Naive thymus-derived CD8-positive, alpha-beta T cell (primary cell): ENCODE results near the gene SPHKAP. TPM values are rescaled to one million over a fixed set of nuclear protein-coding genes. Genes with fewer than 3 reads are reported as not detected.
"Not testable (repeated sequence)": the region's sequence is repeated elsewhere in the genome, so short reads cannot be mapped to it uniquely, and the experiment has no call there.

Experiments
- ATAC-seq, 2 donors: fragments of 150-1000 bp; cut with Tn5 transposase in 1 of 2; sonication (Bioruptor Pico), chemical (Tn5 transposase) in 1 of 2; 1 replicate in 1 of 2; 2 replicates in 1 of 2; pipeline ENCODE4 v1.10.0; 2021; ENCODE audit warnings: mild to moderate bottlenecking in 2 of 2, moderate library complexity in 2 of 2
- POLR2A ChIA-PET: fragments of 350-600 bp; sonication (Branson Sonifier 250); formaldehyde crosslinking; loops from one replicate; lab custom pipeline; 2021; ENCODE audit warnings: antibody characterized with exemption; lab: Charles Lee
- DNase-seq, 10 donors: peaks; one replicate each; pipeline versions ENCODE4 v3.0.0 to v3.0.0-alpha.2; 2020 to 2022
- H3K27ac Mint-ChIP-seq, 10 donors: one replicate each; pipeline ENCODE4 v1.8.0; 2020 to 2022; ENCODE audit warnings: mild to moderate bottlenecking in 10 of 10, mixed read lengths in 10 of 10, moderate library complexity in 4 of 10, inconsistent platforms in 1 of 10
- H3K27me3 Mint-ChIP-seq, 5 donors: one replicate each; pipeline ENCODE4 v1.8.0; 2021 to 2022; ENCODE audit warnings: mixed read lengths in 5 of 5
- H3K36me3 Mint-ChIP-seq, 3 donors: one replicate each; pipeline ENCODE4 v1.8.0; 2020 to 2022; ENCODE audit warnings: mixed read lengths in 3 of 3, mild to moderate bottlenecking in 2 of 3, inconsistent platforms in 1 of 3
- H3K4me1 Mint-ChIP-seq, 4 donors: one replicate each; pipeline ENCODE4 v1.8.0; 2021 to 2022; ENCODE audit warnings: mixed read lengths in 4 of 4
- H3K4me3 Mint-ChIP-seq, 10 donors: one replicate each; pipeline ENCODE4 v1.8.0; 2020 to 2022; ENCODE audit warnings: mild to moderate bottlenecking in 10 of 10, mixed read lengths in 10 of 10, moderate library complexity in 6 of 10, inconsistent platforms in 1 of 10
- H3K9me3 Mint-ChIP-seq, 9 donors: one replicate each; pipeline ENCODE4 v1.8.0; 2020 to 2022; ENCODE audit warnings: mixed read lengths in 9 of 9, mild to moderate bottlenecking in 3 of 9, inconsistent platforms in 1 of 9, moderate library complexity in 1 of 9
- polyA plus RNA-seq, 3 donors: library from polyadenylated mRNA; unstranded; fragments of 300-500 nt; fragmentation: Illumina TruSeq; gene quantifications; one replicate each; pipeline ENCODE4 v1.2.3, GENCODE V29; 2021
- total RNA-seq, 8 experiments: library from RNA in 2 of 8; stranded (reverse) in 2 of 8; gene quantifications; one replicate each; pipeline ENCODE4 v1.2.3 and lab custom pipeline; 2021 to 2026

SPHKAP gene
- total and polyA plus RNA-seq, 5 experiments from 2014 or later: not detected

DNA sequence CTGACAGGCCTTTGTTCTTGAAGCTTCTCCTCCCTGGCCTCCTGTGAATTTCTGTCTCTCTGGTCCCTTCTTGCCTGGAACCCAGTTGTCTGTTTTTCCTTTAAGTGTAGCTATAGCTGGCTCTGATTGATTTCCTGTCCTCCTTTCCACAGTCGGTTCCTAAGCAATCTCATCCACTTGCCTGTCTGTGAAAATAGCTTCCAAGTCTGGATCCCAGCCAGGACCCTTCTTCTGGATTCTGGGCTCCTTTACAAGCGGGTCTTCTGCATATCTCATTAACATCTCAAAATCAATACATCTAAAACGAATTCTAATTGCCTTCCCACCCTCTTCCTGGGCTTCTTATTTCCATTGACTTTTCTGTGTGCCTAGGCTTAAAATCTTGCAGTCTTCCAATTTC is 185.1 kb downstream of the SPHKAP start:
- no peaks in the 10 kb centered on the region for H3K4me1 Mint-ChIP-seq
- no peak overlapping the region for H3K4me3 Mint-ChIP-seq
- no peaks in the 10 kb centered on the region for H3K36me3 Mint-ChIP-seq
- no peak for DNase-seq
- POLR2A ChIA-PET: no interaction called here
- no peak overlapping the region for H3K27ac Mint-ChIP-seq
- peaks cover 0 to 4% (median 0%) of the 10 kb centered on the region in 9 donors for H3K9me3 Mint-ChIP-seq
- peaks cover 0 to 3% (median 0%) of the 10 kb centered on the region in 5 donors for H3K27me3 Mint-ChIP-seq
- no peak for ATAC-seq

DNA sequence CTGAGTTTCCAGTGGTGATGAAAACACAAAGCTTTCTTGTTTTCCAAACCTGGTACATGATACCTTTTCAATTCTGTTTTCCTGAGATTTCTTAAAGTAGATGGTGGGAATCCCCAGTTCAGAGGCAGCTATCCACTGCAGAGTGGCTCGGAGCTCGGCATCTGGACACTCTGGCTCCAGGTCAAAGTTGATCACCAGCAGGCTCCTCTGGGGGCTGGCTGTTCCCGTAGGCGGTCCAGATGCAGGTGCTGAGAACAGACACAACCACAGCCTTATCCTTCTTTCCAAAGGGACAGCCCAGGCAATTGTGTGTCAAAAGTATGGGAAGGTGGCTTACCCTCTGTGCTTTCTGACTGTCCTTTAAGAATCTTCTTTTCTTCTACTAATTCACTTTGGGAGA is 190.6 kb downstream of the SPHKAP start:
- Mint-ChIP-seq H3K27ac (no peak overlapping the region), H3K9me3 (peaks cover 0 to 4% (median 0%) of the 10 kb centered on the region in 9 donors), H3K4me3 (no peak overlapping the region), H3K4me1 (no peaks in the 10 kb centered on the region), H3K27me3 (peaks cover 0 to 4% (median 0%) of the 10 kb centered on the region in 5 donors), H3K36me3 (no peaks in the 10 kb centered on the region)
- no peak for ATAC-seq
- DNase-seq: no peak
- POLR2A ChIA-PET: no interaction called here

DNA sequence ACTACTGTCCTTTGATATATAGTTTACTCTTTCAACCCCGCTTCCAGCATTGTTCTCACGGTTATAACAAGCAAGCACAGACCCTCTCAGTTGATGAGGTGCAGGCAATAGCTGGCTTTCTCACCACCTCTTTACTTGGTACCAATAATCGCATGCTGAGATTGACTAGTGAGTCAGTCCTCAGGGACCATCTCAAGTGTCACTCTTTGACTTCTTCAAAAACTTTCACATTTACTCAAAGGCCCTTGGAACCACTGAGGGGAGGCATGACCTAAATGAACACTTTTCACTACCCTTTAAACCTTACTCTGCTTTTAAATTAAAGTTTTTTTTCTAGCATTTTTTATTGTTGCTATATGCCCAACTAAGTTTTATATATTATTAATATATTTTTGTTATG is 208.2 kb downstream of the SPHKAP start:
- ATAC-seq: no peak
- Mint-ChIP-seq H3K9me3 (peaks cover 0 to 6% (median 0%) of the 10 kb centered on the region in 9 donors), H3K27ac (no peak overlapping the region), H3K27me3 (peaks cover 0 to 8% (median 2%) of the 10 kb centered on the region in 5 donors), H3K4me3 (no peak overlapping the region), H3K4me1 (no peaks in the 10 kb centered on the region), H3K36me3 (no peaks in the 10 kb centered on the region)
- POLR2A ChIA-PET: no interaction called here
- no peak for DNase-seq

DNA sequence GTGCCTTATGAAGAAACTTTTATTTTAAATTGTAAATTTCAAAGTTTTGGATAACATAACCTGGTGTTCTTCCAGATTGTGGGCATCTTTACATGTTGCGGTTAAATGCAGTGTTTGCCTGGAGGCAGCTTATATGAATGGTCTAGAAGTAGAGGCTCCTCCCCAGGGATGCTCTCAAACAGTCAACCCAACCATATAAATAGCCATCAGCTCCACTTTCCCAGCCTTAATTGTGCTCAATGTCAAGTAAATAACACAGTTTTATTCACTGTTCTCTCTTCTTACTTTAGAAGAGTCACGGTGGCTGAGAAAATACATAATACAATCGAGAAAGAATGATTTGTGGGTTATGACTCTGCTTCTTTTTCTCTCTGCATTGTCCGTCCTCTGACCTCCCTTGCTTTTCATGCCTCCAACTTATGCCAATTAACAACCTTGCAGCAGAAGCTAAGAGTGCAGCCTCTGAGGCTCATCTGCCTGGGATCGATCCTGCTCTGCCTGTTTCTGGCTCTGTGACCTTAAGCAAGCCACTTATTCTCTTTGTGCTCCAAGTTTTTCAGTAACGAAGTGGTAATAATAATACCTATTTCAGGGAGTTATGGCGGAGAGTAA is 209.8 kb downstream of the SPHKAP start:
- POLR2A ChIA-PET: no interaction called here
- H3K4me3 Mint-ChIP-seq: no peak overlapping the region
- H3K27ac Mint-ChIP-seq: no peak overlapping the region

DNA sequence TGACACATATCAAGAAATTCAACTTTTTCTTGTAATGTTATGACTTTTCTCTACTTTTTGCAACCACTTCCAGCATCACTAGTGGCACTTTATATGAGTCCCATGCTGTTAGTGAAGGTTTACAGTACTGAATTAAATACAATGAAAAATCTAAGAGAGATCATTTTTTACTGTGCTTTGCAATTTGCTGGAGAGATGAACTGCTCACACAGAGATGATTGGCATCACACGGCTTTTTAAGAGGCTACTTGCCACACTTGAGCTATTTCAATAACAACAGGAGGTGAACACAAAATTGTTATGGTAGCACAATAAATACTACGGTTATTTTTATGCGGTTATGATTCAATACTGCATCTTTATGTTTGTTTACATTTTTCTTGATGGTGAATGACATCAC is 221.2 kb downstream of the SPHKAP start:
- no peak for ATAC-seq
- Mint-ChIP-seq H3K9me3 (peaks cover 0 to 10% (median 2%) of the 10 kb centered on the region in 9 donors), H3K27ac (no peak overlapping the region), H3K36me3 (no peaks in the 10 kb centered on the region), H3K4me1 (no peaks in the 10 kb centered on the region), H3K27me3 (no peaks in the 10 kb centered on the region), H3K4me3 (no peak overlapping the region)
- no peak for DNase-seq
- POLR2A ChIA-PET: no interaction called here

More for the DNA sequence above, 209.8 kb downstream of the SPHKAP start:
- no peaks in the 10 kb centered on the region for H3K36me3 Mint-ChIP-seq
- H3K4me1 Mint-ChIP-seq: no peaks in the 10 kb centered on the region
- H3K9me3 Mint-ChIP-seq: peaks cover 0 to 14% (median 0%) of the 10 kb centered on the region in 9 donors
- DNase-seq: no peak
- H3K27me3 Mint-ChIP-seq: peaks cover 0 to 17% (median 2%) of the 10 kb centered on the region in 5 donors
- ATAC-seq: no peak

DNA sequence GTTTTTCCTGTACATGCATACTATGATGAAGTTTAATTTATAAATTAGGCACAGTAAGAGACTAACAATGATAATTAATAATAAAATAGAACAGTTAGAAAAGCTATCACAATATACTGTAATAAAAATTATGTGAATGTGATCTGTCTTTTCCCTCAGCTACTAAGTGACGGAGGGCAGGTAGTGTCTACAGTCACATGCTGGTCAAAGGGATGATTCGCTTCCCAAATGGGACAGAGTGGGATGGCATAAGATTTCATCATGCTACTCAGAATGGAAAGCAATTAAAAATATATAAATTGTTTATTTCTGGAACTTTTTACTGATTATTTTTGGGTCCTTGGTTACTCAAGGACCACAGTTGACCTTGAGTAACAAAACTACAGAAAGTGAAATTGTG is 238.5 kb downstream of the SPHKAP start:
- ATAC-seq: no peak
- POLR2A ChIA-PET: no interaction called here
- H3K4me1 Mint-ChIP-seq: no peaks in the 10 kb centered on the region

DNA sequence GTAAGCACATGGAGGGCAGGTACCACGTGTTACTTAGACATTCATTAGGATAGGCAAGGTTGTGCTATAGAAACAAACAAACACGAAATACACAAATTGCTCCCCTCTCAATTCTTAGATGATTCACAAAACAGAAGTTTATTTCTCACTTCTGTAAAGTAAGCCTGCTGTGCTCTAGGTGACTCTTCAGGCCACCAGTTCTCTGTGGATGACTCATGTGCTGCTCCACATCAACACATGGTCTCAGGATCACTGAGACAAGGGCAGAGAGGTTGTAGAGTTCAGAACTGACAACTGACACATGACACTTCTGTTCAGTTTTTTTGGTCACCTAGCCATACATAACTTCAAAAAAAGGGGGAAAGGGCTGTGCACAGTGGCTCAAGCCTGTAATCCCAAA is 239.5 kb downstream of the SPHKAP start:
- peaks cover 0 to 17% (median 6%) of the 10 kb centered on the region in 9 donors for H3K9me3 Mint-ChIP-seq
- H3K27ac Mint-ChIP-seq: no peak overlapping the region
- H3K4me1 Mint-ChIP-seq: no peaks in the 10 kb centered on the region
- H3K27me3 Mint-ChIP-seq: peaks cover 0 to 13% (median 5%) of the 10 kb centered on the region in 5 donors
- no peak for DNase-seq
- POLR2A ChIA-PET: no interaction called here
- no peak for ATAC-seq
- no peak overlapping the region for H3K4me3 Mint-ChIP-seq
- no peaks in the 10 kb centered on the region for H3K36me3 Mint-ChIP-seq

More for the DNA sequence above, 238.5 kb downstream of the SPHKAP start:
- no peak for DNase-seq
- no peak overlapping the region for H3K4me3 Mint-ChIP-seq
- H3K9me3 Mint-ChIP-seq: peaks cover 0 to 17% (median 6%) of the 10 kb centered on the region in 9 donors
- no peak overlapping the region for H3K27ac Mint-ChIP-seq
- no peaks in the 10 kb centered on the region for H3K36me3 Mint-ChIP-seq
- H3K27me3 Mint-ChIP-seq: peaks cover 0 to 13% (median 2%) of the 10 kb centered on the region in 5 donors

DNA sequence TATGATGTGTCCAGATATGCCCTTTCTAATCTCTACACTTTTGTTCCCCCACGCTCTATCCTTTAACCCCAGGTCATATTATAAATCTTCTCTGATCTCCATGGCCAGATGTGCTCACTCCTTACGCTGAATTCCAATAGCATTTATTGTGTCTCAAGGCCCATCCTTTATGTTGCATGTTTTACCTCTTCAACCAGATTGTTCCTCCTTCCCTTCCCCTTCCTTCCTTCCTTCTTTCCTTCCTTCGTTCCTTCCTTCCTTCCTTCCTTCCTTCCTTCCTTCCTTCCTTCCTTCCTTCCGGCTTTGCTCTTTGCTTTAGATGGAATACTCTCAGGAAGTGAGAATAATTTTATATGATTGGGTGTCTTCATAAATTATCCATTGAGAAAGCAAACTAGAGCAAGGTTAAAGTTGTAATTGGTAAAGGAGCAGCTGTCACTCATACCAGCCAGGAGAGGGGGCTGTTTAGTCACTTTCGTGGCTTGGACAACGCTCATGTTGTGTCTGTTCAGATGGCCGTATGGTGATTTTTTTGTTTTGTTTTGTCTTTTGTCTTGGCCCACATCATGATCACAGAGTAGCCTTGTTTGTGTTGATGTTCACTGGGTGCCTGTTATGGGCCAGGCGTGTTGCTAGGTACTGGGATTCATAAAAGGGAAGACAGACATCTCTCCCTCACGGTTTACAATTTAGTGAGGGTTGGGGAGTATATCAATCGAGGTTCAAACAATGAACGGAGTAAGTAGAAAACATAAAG is 242.0 kb downstream of the SPHKAP start:
- Mint-ChIP-seq H3K27me3 (peaks cover 0 to 19% (median 7%) of the 10 kb centered on the region in 5 donors), H3K36me3 (peaks cover 0 to 4% (median 0%) of the 10 kb centered on the region in 3 donors), H3K4me1 (no peaks in the 10 kb centered on the region), H3K27ac (no peak overlapping the region), H3K9me3 (peaks cover 0 to 10% (median 5%) of the 10 kb centered on the region in 9 donors), H3K4me3 (no peak overlapping the region)
- POLR2A ChIA-PET: no interaction called here
- DNase-seq (no peak), ATAC-seq (no peak)

DNA sequence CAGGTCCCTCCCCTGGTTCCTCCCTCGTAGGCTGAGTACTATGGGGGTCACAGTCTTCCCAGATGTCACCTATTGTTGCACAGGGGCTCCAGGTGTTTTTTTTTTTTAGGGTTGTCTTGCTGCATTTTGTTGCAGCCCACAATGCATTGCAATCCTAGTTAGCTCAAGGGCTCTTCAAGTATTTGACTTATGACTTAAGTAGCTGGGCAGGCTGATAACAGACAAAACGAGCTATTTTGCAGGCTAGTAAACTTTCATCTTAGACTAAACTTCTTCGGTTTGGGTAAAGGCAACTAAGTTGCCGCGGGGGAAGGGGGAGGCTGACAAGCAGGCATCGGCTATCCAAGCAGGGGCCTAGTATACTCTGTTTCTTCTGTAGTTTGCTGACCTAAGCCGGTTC is 245.2 kb downstream of the SPHKAP start:
- H3K9me3 Mint-ChIP-seq, H3K27ac Mint-ChIP-seq, POLR2A ChIA-PET, H3K36me3 Mint-ChIP-seq, H3K4me1 Mint-ChIP-seq, H3K4me3 Mint-ChIP-seq, DNase-seq, ATAC-seq: not testable (repeated sequence)
- peaks cover 0 to 23% (median 7%) of the 10 kb centered on the region in 5 donors for H3K27me3 Mint-ChIP-seq

DNA sequence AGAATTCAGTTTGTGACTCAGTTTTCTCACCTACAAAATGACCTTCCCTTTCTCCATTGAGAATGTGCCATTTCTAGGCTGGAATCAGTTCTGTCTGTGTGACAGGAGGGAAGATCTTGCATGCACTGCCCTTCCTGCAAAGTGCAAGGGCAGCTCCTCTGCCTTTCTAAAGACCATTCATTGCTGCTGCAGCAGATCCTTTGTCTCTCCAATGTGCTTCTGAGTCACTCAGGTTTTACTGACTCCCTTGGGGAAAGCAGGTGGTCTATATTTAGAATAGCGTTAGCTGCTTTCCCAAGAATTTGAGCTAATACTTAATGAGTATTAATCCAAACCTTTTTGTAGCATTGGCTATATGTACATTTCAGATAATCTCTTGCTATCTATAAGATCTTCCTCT is 247.6 kb downstream of the SPHKAP start:
- H3K27ac Mint-ChIP-seq: no peak overlapping the region
- POLR2A ChIA-PET: no interaction called here
- peaks cover 0 to 13% (median 7%) of the 10 kb centered on the region in 5 donors for H3K27me3 Mint-ChIP-seq
- ATAC-seq: no peak
- H3K9me3 Mint-ChIP-seq: peaks cover 0 to 10% (median 0%) of the 10 kb centered on the region in 9 donors
- no peak for DNase-seq
- peaks cover 0 to 4% (median 0%) of the 10 kb centered on the region in 3 donors for H3K36me3 Mint-ChIP-seq
- H3K4me3 Mint-ChIP-seq: no peak overlapping the region
- H3K4me1 Mint-ChIP-seq: no peaks in the 10 kb centered on the region

DNA sequence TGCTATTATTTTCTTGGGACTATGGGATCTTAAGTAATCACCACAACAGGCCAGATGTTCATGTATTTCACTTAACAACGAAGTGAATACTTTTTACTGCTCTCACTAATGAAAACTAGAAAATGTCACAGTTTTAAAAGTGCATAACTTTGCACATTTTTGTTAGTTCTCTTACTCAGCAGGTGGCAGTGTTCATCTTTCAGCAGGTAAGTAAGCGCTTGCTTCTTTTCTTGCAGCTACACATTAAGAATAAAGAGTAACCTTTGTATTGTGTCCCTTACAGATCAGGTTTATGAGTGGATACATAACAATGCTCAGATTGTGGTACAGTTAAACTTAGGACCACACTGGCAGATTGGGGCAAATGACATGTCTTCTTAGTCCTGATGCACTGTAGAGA is 249.1 kb downstream of the SPHKAP start:
- H3K36me3 Mint-ChIP-seq: peaks cover 0 to 4% (median 0%) of the 10 kb centered on the region in 3 donors
- H3K27ac Mint-ChIP-seq: no peak overlapping the region
- DNase-seq (no peak), ATAC-seq (no peak)
- H3K27me3 Mint-ChIP-seq: peaks cover 0 to 13% (median 5%) of the 10 kb centered on the region in 5 donors
- no peak overlapping the region for H3K4me3 Mint-ChIP-seq
- POLR2A ChIA-PET: no interaction called here
- H3K9me3 Mint-ChIP-seq: peaks cover 0 to 11% (median 4%) of the 10 kb centered on the region in 9 donors
- no peaks in the 10 kb centered on the region for H3K4me1 Mint-ChIP-seq

DNA sequence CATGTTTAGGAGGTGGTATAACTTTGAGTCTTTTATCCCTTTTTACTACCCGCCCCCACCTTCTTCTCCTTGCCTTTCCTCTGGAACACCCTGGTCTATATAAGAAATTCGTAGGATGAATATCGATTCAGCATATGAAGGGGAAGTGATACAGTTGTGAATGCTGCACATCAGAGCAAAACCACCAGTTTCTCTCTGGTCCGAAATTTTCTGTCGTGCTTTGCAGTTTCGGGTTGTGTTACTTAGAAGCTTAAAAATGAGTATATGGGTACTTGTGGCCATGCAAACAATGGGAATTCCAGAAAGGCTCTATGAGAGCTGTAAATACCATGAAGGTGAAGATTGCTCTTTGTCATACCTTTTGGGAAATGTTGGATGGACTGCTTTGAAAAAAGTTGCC is 249.5 kb downstream of the SPHKAP start:
- H3K4me1 Mint-ChIP-seq: no peaks in the 10 kb centered on the region
- POLR2A ChIA-PET: no interaction called here
- H3K4me3 Mint-ChIP-seq: no peak overlapping the region
- no peak for DNase-seq
- peaks cover 0 to 15% (median 7%) of the 10 kb centered on the region in 9 donors for H3K9me3 Mint-ChIP-seq
- peaks cover 0 to 9% (median 0%) of the 10 kb centered on the region in 3 donors for H3K36me3 Mint-ChIP-seq
- H3K27ac Mint-ChIP-seq: no peak overlapping the region
- peaks cover 0 to 13% (median 5%) of the 10 kb centered on the region in 5 donors for H3K27me3 Mint-ChIP-seq
- ATAC-seq: no peak
